Cerebellar cortex (tissue), 1 donor: ENCODE results near the gene BLOC1S1.

Experiments
- DNase-seq: peaks from one replicate; pipeline ENCODE4 v3.0.0-alpha.2; 2015; ENCODE audit warnings: low spot score

The BLOC1S1 gene

GRCh38 chr12:55728186-55728938, 12.5 kb downstream of the BLOC1S1 start:
- no peak for DNase-seq

- peak; percentile 93 for DNase-seq
Measured at GRCh38 chr12:55728939-55729818, 13.3 kb downstream of the BLOC1S1 start, which contains the start of gene CD63. TSS of gene CD63 (minus strand) at chr12:55729009. CDS start at chr12:55728341, 668 bp downstream.

DNA sequence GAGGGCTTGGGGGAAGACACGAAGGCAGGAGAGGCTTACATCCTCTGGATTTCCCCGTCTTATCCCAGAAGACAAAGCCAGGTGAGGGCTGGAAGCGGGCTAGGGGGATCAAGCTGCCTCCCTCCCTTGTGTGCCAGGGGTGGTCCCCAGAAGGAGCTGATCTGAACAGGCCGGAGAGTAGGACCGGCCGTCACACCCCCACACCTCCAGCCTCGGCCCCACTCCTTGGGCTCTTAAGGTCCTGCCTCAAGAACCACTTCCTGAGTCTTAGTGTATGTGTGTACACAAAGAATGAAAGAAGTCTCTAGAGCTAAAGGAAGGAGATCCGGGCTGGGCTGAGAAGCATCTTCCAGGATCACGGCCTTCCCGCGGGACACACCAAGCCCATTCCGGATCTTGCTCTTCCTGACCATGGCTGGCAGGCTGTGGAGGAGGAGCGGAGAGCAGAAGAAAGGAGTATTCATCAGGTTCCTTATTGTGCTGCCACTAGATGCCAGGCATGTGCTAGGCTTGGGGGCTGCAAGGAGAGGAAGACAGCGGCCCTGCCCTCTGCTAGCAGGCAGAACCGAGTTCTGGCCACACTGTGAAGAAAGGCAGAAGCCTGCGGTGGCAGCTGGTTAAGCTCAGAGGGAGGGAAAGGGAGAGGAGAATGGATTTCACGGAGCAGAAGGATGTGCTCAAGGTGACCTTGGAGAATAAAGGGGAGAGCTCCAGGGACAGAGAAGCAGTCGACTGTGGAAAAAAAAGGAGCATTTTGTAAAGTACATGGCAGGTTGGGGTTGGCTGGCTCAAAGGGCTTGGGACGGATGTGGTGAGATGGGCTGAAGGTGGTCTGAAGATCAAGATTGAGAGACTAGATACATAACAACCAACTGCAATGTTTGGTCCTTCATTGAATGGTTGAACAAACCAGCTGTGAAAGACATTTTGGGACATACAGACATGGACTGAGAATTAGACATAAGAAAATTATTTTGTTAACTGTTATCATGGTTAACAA, 14.3 kb downstream of the BLOC1S1 start:
- peak; percentile 75 for DNase-seq

- DNase-seq = no peak
Measured at GRCh38 chr12:55732288-55732687, 16.4 kb downstream of the BLOC1S1 start.

DNA sequence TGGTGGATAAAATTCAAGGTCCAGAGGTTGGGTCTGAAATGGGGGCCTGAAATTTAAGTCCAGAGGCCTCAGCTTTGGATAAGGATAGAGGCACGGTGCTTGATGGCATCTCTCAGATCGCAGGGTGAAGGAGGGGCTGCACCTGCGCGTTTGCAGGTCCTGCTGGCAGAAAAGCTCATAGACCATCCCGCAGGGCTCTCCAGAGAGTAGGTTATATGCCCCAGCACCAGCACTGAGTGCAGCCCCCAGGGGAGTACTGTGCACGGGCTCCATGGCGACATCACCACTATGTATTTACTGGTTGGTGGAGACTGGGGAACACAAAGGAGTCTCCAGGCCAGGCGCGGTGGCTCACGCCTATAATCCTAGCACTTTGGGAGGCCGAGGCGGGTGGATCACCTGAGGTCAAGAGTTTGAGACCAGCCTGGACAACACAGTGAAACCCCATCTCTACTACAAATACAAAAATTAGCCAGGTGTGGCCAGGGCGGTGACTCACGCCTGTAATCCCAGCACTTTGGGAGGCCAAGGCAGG, 17.2 kb downstream of the BLOC1S1 start:
- no peak for DNase-seq

GRCh38 chr12:55733858-55734257, 18.0 kb downstream of the BLOC1S1 start:
- DNase-seq = no peak

GRCh38 chr12:55734595-55734994, 18.7 kb downstream of the BLOC1S1 start:
- DNase-seq = no peak

GRCh38 chr12:55736076-55736475, 20.2 kb downstream of the BLOC1S1 start:
- no peak for DNase-seq

GRCh38 chr12:55736780-55737580, 21.1 kb downstream of the BLOC1S1 start:
- DNase-seq = peak; percentile 82

DNA sequence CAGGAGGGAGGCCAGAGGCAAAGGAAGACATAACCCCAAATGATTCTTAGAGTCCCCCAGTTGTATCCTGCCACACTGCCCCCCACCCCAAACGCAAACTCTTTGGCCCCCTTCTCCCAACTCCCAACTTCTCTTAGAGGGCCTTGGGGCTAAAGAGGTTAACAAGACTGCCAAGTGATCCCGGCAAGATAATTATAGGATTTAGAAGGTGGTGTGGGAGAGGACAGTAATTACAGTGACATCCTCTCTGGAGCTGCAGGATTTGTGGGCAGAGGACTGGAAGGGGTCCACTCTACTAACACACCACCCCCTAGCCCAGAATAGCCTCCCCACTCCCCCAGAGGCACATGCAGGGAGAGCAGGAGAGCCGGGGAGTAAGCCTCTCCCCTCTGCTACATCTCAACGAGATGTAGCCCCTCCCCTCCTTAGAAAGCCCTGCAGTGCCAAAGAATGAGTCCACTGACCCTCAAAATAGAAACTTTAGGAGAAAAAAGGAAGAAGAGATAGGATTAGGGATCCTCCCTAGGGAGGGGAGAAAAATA, 21.8 kb downstream of the BLOC1S1 start:
- no peak for DNase-seq

- DNase-seq = peak; percentile 96
Measured at GRCh38 chr12:55738123-55739024, 22.5 kb downstream of the BLOC1S1 start.

DNA sequence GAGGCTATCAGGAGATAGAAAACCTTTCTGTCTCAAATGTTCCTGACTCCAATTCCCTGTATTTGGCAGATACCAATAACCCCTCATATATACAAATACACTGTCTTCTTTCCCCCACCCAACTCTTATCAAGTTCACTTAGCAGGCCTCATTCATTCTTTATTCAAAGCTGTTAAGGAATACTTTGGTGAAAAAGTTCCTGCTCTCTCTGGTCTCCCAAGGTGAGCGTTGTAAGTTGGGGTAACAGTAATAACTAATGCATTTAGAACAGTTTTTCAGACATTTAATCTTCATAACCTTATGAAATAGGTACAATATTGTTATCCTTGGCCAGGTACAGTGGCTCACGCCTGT, 23.2 kb downstream of the BLOC1S1 start:
- DNase-seq = no peak

DNA sequence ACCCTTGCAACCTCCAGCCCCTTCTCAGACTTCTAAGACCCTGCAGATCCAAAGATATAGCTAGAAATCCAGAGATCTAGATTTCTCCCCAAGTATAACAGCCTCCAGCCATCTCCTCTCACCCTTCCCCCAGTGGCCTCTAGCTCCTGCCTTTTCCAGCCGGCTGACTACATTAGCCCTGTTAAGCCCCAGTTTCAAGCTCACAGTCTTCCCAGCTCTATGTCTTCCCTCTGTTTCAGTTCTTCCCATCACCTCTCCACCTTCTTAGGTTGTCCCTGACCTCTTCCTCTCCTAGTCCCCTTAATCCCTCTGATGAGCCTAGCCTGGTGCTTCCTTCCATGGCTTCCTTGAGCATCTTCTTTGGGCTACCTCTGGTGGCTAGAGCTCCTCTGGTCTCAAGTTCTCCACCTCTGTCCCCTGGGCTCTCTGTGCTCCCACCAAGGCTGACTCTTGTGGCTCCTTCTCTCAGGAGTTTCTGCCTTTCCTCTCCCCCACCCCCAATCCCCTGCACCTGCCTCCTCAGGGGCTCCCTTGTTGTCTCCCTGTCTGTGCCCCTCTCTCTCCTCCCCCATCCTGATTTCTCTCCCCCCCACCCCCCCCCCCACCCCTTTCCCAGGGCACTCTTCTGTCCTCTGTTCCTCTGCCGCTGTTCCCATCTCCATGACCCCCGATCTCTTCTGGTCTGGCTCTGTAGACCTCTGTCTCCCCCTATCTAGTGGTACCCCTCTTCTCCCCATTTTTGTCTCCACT, 26.3 kb downstream of the BLOC1S1 start:
- DNase-seq = no peak

- DNase-seq = peak; percentile 84
Measured at GRCh38 chr12:55742719-55743405, 27.0 kb downstream of the BLOC1S1 start, which contains the start of gene GDF11. TSS of gene GDF11 (plus strand) at chr12:55743122. CDS start at chr12:55743317, 195 bp downstream.

- DNase-seq = peak; percentile 52
Measured at GRCh38 chr12:55743406-55744339, 27.8 kb downstream of the BLOC1S1 start.

- no peak for DNase-seq
Measured at GRCh38 chr12:55744340-55745030, 28.6 kb downstream of the BLOC1S1 start.
